GM18520 (cell line): ENCODE data around the gene COL20A1.

ENCODE experiments used
- ATAC-seq: cut with Tn5 transposase; IDR thresholded peaks from one replicate; pipeline ENCODE4 v1.9.1; 2021; ENCODE audit not compliant: unreplicated experiment

COL20A1 gene

DNA sequence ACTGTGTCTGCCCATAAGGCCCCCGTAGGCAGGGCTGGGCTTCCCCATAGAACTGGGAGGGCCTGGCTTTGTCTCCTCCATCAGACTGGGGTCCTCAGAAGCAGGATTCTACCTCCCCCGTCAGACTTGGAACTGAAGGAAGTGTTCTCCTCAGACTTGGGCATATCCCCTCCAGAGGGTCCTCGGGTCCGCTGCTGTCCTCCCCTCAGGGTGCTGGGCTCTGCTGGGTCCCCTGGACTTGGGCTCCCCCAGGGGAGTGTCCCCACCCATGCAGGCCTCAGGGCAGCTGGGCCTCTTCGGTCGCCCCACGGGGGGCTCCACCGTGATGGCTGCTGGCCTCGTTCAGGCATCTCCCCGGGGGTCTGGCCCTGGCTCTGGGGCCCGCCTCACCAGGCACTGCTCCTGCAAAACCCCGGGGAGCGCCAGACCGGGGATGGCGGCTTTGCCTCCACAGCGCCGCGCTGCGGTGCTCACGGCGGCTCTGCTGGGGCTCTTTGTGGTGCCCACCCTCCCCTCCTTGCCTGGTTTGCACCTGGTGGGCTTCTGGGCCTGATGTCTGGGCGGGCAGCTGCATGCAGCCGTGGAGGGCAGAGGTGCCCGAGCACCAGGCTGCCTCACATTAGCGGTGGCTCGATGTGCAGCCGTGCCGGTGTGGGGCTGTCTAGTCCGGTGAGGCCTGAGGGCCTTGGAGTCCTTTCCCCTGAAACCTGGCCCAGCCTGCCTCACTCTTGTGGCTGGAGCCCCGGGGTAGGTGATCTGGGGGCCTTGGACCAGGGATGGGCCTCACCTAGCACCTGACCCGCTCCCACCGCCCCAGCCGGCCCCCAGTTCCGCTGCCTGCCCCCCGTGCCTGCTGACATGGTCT, 13.9 kb downstream of the COL20A1 start:
- ATAC-seq, result no peak

DNA sequence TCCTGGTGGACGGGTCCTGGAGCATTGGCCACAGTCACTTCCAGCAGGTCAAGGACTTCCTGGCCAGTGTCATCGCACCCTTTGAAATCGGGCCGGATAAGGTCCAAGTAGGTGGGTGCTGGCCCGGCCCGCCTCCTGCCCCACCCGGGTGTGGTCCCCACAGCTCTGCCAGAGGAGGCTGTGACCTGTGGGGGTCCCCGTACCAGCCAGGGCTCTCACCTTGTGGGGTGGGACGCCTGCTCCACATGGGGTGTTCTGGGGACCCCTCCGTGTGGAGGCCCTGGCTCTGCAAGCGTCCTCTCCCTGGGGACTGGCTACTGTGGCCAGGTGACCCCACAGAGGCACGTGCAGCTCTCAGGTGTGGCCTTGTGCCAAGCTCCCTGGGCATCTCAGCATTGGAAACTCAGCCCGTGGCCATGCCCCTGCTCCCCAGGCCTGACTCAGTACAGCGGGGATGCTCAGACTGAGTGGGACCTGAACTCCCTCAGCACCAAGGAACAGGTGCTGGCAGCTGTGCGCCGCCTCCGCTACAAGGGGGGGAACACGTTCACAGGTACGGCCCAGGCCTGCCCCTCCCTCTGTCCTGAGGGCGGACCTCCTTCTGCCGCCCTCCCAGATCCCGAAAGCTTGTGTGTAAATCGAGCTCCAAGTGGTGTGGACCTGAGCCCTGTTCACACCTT, 14.7 kb downstream of the COL20A1 start:
- no peak for ATAC-seq

- ATAC-seq, result no peak
Observed at GRCh38 chr20:63308218-63308911, 15.4 kb downstream of the COL20A1 start.

DNA sequence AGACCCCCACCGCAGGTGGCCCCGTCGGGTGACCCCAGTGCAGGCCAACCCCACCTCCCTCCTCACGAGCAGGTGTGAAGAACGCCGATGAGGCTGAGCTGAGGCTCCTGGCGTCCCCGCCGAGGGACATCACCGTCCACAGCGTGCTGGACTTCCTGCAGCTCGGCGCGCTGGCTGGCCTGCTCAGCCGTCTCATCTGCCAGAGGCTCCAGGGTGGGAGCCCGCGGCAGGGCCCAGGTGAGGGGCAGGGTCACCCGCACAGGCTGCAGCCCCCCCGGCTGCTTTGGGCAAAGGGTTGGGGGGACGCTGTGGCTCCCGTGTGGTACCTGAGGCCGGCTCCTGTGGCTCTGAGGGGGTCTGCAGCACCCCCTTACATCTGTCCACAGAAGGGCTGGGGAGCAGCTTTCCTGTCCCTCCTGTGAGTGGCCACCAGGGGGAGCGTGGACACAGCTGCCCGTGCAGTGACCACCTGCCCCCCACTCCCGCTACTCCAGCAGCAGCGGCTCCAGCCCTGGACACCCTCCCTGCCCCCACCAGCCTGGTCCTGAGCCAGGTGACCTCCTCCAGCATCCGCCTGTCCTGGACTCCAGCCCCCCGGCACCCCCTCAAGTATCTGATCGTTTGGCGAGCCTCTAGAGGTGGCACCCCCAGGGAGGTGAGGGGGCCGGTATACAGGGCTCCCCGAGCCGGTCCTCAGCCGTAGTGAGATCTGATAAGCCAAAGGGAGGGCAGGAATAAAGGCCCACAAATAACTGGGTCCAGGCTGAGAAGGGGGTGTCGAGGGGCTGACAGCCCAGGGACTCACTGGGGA, 16.5 kb downstream of the COL20A1 start:
- no peak for ATAC-seq

DNA sequence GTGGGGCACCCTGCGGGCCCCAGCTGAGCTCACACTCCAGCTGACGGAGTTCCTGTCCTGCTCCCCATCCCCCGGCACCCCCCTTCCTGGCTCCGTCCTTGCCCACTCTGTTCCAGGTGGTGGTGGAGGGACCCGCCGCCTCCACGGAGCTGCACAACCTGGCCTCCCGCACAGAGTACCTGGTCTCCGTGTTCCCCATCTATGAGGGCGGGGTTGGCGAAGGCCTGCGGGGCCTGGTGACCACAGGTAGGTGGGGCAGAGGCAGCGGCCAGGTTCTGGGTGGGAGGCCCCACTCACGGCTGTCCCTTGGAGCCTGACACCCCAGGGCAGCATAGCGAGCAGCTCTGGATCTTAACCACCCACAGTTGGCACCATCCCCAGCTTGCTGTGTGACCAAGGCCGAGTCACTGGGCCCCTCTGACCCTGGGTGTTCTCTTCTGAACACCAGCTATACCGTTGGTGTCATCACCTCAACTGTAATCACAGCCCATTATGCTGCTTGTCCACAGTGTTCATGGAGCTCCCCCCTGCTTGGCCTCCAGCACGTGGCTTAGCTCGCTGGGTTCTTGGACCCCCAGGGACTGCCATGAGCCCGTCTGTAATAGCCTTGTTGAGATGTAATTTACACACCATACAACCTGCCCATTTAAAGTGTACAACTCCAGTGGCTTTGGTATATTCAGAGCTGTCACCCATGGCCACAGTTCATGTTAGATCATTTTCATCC, 17.4 kb downstream of the COL20A1 start:
- ATAC-seq, result no peak

DNA sequence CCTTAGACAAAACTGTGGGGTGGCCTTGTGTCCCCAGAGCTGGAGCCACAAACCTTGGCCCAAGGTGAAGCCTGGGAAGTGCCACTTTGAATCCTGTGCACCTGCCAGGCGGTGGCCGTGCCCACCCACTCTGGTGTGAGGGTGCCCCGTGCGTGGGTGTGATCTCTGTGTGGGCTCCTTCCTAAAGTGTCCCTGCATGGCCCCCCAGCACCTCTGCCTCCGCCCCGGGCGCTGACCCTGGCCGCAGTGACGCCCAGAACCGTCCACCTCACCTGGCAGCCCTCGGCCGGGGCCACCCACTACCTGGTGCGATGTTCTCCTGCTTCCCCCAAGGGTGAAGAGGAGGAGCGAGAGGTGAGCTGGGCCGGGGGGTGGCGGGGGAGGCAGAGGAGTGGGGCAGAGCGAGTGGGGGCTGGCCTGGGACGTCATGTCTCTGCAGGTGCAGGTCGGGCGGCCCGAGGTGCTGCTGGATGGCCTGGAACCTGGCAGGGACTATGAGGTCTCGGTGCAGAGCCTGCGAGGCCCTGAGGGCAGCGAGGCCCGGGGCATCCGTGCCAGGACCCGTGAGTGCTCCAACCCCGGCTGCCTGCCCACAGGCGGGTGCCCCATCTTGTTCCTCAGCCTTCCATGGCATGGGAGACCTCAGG, 18.3 kb downstream of the COL20A1 start:
- no peak for ATAC-seq

DNA sequence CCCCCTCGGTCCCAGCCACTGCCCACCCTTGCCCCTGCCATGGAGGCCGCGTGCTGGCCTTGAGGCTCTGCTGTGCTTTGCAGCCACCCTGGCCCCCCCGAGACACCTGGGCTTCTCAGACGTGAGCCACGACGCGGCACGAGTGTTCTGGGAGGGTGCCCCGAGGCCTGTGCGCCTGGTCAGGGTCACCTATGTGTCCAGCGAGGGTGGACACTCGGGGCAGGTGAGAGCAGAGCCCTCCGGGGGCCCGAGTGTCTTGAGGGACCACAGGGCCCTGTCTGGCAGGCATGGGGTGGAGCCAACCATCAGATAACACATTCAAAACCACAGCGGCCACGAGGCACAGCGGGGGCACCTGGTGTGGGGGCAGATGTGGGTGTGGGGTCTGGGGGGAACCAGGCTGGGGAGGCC, 18.9 kb downstream of the COL20A1 start:
- ATAC-seq, result no peak

- ATAC-seq, result no peak
Observed at GRCh38 chr20:63312273-63312672, 19.3 kb downstream of the COL20A1 start.

- ATAC-seq, result no peak
Observed at GRCh38 chr20:63312690-63313348, 19.8 kb downstream of the COL20A1 start.

DNA sequence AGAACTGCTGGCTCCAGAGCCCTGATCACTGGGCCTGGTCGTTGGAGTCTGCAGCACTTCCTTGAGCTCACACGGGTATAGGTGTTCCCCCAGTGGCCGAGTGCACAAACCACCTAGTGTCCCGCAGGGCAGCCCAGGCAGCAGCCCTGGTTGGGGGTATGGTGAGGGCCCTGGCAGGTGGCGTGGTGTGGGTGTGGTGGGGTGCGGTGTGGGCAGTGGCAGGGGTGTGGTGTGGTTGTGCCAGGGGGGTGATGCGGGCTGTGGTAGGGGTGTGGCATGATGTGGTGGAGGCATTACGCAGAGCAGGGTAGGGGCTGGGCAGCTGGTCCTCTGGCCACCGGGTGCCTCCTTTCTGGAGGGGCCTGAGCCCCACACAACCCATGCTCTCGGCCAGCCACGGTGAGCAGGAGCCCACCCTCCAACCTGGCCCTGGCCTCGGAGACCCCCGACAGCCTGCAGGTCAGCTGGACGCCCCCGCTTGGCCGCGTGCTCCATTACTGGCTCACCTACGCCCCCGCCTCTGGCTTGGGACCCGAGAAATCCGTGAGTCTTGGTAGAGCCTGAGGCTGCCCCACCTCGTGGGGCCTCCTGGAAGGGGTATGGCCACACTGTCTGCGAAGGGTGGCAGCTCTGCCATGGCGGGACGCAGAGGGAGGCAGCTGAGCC, 20.5 kb downstream of the COL20A1 start:
- no peak for ATAC-seq

- no peak for ATAC-seq
Observed at GRCh38 chr20:63314015-63314471, 21.1 kb downstream of the COL20A1 start.

- no peak for ATAC-seq
Observed at GRCh38 chr20:63314566-63315239, 21.7 kb downstream of the COL20A1 start.

GRCh38 chr20:63315240-63315689, 22.3 kb downstream of the COL20A1 start:
- ATAC-seq, result no peak

DNA sequence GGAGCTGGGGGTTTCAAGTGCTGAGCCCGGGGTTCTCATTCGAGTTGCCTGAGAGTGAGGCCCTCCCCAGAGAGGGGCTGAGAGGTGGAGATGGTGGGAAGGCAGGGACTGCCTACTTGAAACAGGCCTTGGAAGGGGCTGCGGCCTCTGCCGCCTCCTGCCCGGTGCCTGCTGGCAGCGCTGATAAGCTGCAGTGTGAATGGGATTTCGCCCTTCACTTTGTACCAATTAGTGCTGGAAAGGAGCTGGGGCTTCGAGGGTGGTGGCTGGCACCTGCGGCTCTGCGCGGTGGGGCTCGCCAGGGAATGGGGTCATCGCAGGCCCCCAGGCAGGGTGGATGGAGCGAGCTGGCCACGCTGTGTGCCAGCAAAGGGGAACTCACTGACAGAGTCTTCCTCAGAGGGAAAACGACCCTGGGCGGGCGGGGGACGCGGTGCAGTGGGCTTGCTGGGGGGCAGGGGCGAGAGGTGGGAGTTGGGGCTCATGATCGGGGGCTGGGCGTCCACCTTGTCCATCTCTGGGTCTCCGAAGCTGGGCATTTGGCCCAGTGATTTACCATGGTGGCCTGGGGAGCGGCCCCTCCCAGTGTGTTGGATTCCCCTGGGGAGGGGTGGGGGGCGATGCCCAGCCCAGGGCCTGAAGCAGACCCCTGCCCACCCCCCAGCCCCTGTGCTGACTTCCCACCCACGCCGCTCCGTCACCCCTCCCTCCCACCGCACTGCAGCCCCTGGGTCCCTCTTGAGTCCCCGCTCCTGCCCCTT, 22.9 kb downstream of the COL20A1 start:
- no peak for ATAC-seq

DNA sequence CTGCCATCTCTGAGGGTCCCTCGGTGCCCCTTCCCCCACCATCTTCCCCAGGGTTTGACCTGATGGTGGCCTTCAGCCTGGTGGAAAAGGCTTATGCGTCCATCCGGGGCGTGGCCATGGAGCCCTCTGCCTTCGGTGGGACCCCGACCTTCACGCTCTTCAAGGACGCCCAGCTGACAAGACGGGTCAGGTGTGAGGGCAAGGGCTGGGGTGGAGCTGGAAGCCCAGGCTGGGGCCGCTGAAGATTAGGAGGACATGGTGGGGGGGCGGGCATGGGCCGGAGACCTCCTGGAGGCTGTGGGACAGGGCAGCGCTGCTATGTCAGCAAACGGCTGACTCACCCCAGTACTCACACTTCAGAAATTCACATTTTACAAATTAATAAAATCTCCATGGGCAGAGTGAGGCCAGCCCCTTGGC, 23.5 kb downstream of the COL20A1 start:
- ATAC-seq, result no peak

DNA sequence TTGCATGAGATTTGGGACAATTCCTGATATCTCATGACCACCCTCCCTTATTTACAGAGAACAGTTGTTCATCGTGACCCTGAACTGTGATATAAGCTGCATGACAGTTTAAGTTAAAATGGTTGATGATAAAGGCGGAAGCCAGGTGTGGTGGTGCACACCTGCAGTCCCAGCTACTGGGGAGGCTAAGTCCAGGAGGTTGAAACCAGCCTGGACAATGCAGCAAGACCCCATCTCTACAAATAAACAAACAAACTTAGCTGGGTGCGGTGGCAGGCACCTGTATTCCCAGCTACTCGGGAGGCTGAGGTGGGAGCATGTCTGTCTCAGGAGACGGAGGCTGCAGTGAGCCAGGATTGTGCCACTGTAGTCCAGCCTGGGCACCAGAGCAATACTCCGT, 24.1 kb downstream of the COL20A1 start:
- ATAC-seq, result no peak

DNA sequence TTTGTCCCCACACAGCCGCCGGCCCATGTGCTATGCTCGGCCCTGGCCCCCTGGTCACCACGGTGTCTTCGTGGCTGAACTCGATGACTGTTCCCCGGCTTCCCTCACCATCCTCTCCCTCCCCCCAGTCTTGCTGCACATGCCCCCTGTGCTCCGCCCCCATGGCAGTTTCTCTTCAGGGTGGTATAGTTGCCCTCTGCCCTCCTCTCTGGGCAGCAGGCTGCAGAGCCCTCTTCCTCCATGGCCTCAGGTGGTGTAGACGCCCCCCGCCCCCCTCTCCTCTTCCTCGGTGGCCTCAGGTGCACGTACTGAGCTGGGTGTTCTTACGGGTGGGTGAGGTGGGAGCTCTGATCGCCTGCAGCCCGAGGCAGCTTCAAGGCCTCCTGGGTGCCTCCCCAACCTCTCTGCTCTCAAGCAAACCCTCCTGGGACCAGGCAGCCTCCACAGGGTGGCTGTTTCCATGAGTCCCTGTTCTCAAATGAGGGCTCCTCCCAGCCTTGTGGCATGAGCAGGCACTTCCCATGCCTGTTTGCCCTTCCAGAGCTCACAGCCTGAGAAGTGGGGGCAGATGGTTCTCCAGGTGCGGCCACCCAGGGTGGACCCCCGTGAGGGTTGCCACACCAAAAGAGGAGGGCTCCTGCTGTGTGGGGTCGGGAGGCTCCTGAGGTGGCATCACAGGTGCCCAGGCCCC, 24.8 kb downstream of the COL20A1 start:
- no peak for ATAC-seq
